BLaER1 treated with 17β-estradiol and CSF1 and Interleukin-3, amounts not matched to agents 10 nM and 100 nM (cell line): ENCODE results near the gene NLRP8.
"Not testable (repeated sequence)": the region's sequence is repeated elsewhere in the genome, so short reads cannot be mapped to it uniquely, and the experiment has no call there.

ENCODE experiments used
- H3K27ac ChIP-seq, 11 experiments: shearing (Covaris generic); formaldehyde crosslinking; 2 replicates each; pipeline ENCODE4 v1.8.1; 2022
- H3K27me3 ChIP-seq, 11 experiments: shearing (Covaris generic); formaldehyde crosslinking; 2 replicates each; pipeline ENCODE4 v1.8.1; 2022
- H3K36me3 ChIP-seq, 11 experiments: shearing (Covaris generic); formaldehyde crosslinking; 2 replicates each; pipeline ENCODE4 v1.8.1; 2022
- H3K4me1 ChIP-seq, 10 experiments: shearing (Covaris generic); formaldehyde crosslinking; 2 replicates each; pipeline ENCODE4 v1.8.1; 2022
- H3K4me2 ChIP-seq, 11 experiments: shearing (Covaris generic); formaldehyde crosslinking; 2 replicates each; pipeline ENCODE4 v1.8.1; 2022
- H3K4me3 ChIP-seq, 10 experiments: shearing (Covaris generic); formaldehyde crosslinking; 2 replicates each; pipeline ENCODE4 v1.8.1; 2022
- H3K9ac ChIP-seq, 11 experiments: shearing (Covaris generic); formaldehyde crosslinking; 2 replicates each; pipeline ENCODE4 v1.8.1; 2022
- H3K9me3 ChIP-seq, 11 experiments: shearing (Covaris generic); formaldehyde crosslinking; replicated peaks in 1 of 11; 2 replicates each; pipeline ENCODE4 v1.8.1; 2022
- H4K20me1 ChIP-seq, 11 experiments: shearing (Covaris generic); formaldehyde crosslinking; 2 replicates each; pipeline ENCODE4 v1.8.1; 2022
- Cebpa-rat ChIP-seq, 11 experiments: shearing (Covaris generic); IDR thresholded peaks; 2 replicates each; pipeline ENCODE4 v1.8.1; 2022

Gene NLRP8

GRCh38 chr19:55923556-55923955 lies 24.1 kb upstream of the NLRP8 start:
- H3K36me3 ChIP-seq: no peaks in the 10 kb centered on the region
- H3K9me3 ChIP-seq: peaks cover 37 to 62% (median 51%) of the 10 kb centered on the region in 11 experiments
- no peak overlapping the region for H3K27ac ChIP-seq
- H3K9ac ChIP-seq: no peak overlapping the region
- H3K4me2 ChIP-seq: no peak overlapping the region
- no peaks in the 10 kb centered on the region for H3K27me3 ChIP-seq
- H3K4me1 ChIP-seq: no peaks in the 10 kb centered on the region
- H3K4me3 ChIP-seq: no peak overlapping the region; a peak in 1 of 20 replicates
- no peak for TF ChIP-seq Cebpa-rat (IDR thresholded peaks at IDR 0.05)
- no peaks in the 10 kb centered on the region for H4K20me1 ChIP-seq

- H3K4me2 ChIP-seq: no peak overlapping the region
- no peaks in the 10 kb centered on the region for H3K27me3 ChIP-seq
- peaks cover 18 to 31% (median 25%) of the 10 kb centered on the region in 11 experiments for H3K9me3 ChIP-seq
- H3K4me3 ChIP-seq: no peak overlapping the region
- no peaks in the 10 kb centered on the region for H4K20me1 ChIP-seq
- H3K9ac ChIP-seq: no peak overlapping the region
- H3K27ac ChIP-seq: no peak overlapping the region
- H3K4me1 ChIP-seq: no peaks in the 10 kb centered on the region
- no peaks in the 10 kb centered on the region for H3K36me3 ChIP-seq
- TF ChIP-seq Cebpa-rat (IDR thresholded peaks at IDR 0.05): no peak
Measured at GRCh38 chr19:55927991-55928390, 19.6 kb upstream of the NLRP8 start.

- not testable (repeated sequence) for H3K36me3 ChIP-seq, H3K4me2 ChIP-seq, H3K27ac ChIP-seq, H4K20me1 ChIP-seq, H3K4me1 ChIP-seq, H3K9ac ChIP-seq, H3K4me3 ChIP-seq, H3K27me3 ChIP-seq
- H3K9me3 ChIP-seq: peaks cover 5 to 18% (median 13%) of the 10 kb centered on the region in 11 experiments
Measured at GRCh38 chr19:55929258-55929657, 18.4 kb upstream of the NLRP8 start.

GRCh38 chr19:55930996-55931515 lies 16.6 kb upstream of the NLRP8 start:
- Histone ChIP-seq H3K27ac (no peak overlapping the region), H3K36me3 (no peaks in the 10 kb centered on the region), H3K4me3 (no peak overlapping the region), H3K4me1 (no peaks in the 10 kb centered on the region), H3K4me2 (no peak overlapping the region), H3K9me3 (peaks cover 0 to 13% (median 0%) of the 10 kb centered on the region in 11 experiments; a peak in 3 of 22 replicates), H4K20me1 (no peaks in the 10 kb centered on the region), H3K9ac (no peak overlapping the region), H3K27me3 (no peaks in the 10 kb centered on the region)
- no peak for TF ChIP-seq Cebpa-rat (IDR thresholded peaks at IDR 0.05)

GRCh38 chr19:55931936-55932386 lies 15.7 kb upstream of the NLRP8 start, which contains the start of gene NLRP13:
NLRP13 (minus strand) TSS chr19:55932336; CDS start chr19:55932311, 25 bp downstream.
- no peaks in the 10 kb centered on the region for H3K36me3 ChIP-seq
- no peaks in the 10 kb centered on the region for H3K27me3 ChIP-seq
- no peak within 1 kb of the TSS for H3K4me2 ChIP-seq
- no peak within 1 kb of the TSS for H3K9ac ChIP-seq
- H3K27ac ChIP-seq: no peak within 1 kb of the TSS
- no peak within 1 kb of the TSS for H3K4me3 ChIP-seq
- H3K4me1 ChIP-seq: no peaks in the 10 kb centered on the region
- TF ChIP-seq Cebpa-rat (IDR thresholded peaks at IDR 0.05): no peak
- no peaks in the 10 kb centered on the region for H4K20me1 ChIP-seq
- H3K9me3 ChIP-seq: peaks cover 0 to 13% (median 0%) of the 10 kb centered on the region in 11 experiments; a peak in 3 of 22 replicates

- Histone ChIP-seq H3K27me3 (no peaks in the 10 kb centered on the region), H3K9ac (no peak overlapping the region), H3K4me2 (no peak overlapping the region), H3K4me3 (no peak overlapping the region), H3K4me1 (no peaks in the 10 kb centered on the region), H4K20me1 (no peaks in the 10 kb centered on the region), H3K9me3 (peaks cover 0 to 8% (median 0%) of the 10 kb centered on the region in 11 experiments; a peak in 1 of 22 replicates), H3K36me3 (no peaks in the 10 kb centered on the region), H3K27ac (no peak overlapping the region)
- TF ChIP-seq Cebpa-rat (IDR thresholded peaks at IDR 0.05): no peak
Measured at GRCh38 chr19:55935206-55935605, 12.4 kb upstream of the NLRP8 start.

- Histone ChIP-seq H3K27me3 (no peaks in the 10 kb centered on the region), H3K4me1 (peaks cover 0 to 9% (median 8%) of the 10 kb centered on the region in 10 experiments; a peak in 11 of 20 replicates), H3K36me3 (no peaks in the 10 kb centered on the region), H3K9ac (no peak overlapping the region), H3K4me3 (no peak overlapping the region), H3K4me2 (no peak overlapping the region), H3K27ac (no peak overlapping the region), H3K9me3 (peaks cover 0 to 8% (median 0%) of the 10 kb centered on the region in 11 experiments; a peak in 1 of 22 replicates), H4K20me1 (no peaks in the 10 kb centered on the region)
- no peak for TF ChIP-seq Cebpa-rat (IDR thresholded peaks at IDR 0.05)
Measured at GRCh38 chr19:55939206-55939605, 8.4 kb upstream of the NLRP8 start.

GRCh38 chr19:55940306-55940705 lies 7.3 kb upstream of the NLRP8 start:
- Histone ChIP-seq H3K36me3 (no peaks in the 10 kb centered on the region), H3K9ac (no peak overlapping the region), H3K27ac (no peak overlapping the region), H3K9me3 (peaks cover 0 to 3% (median 0%) of the 10 kb centered on the region in 11 experiments; a peak in 1 of 22 replicates), H4K20me1 (no peaks in the 10 kb centered on the region), H3K4me3 (no peak overlapping the region), H3K4me2 (no peak overlapping the region), H3K27me3 (no peaks in the 10 kb centered on the region), H3K4me1 (peaks cover 0 to 11% (median 8%) of the 10 kb centered on the region in 10 experiments; a peak in 11 of 20 replicates)
- TF ChIP-seq Cebpa-rat (IDR thresholded peaks at IDR 0.05): no peak

- peaks cover 0 to 27% (median 13%) of the 10 kb centered on the region in 11 experiments; a peak in 13 of 22 replicates for H3K9me3 ChIP-seq
- not testable (repeated sequence) for H3K4me2 ChIP-seq, H3K4me3 ChIP-seq, H3K4me1 ChIP-seq, H4K20me1 ChIP-seq, H3K27ac ChIP-seq, H3K9ac ChIP-seq, H3K27me3 ChIP-seq, H3K36me3 ChIP-seq
Measured at GRCh38 chr19:55950566-55950965, 2.9 kb downstream of the NLRP8 start.

GRCh38 chr19:55956431-55956830 lies 8.8 kb downstream of the NLRP8 start:
- Histone ChIP-seq H4K20me1 (no peaks in the 10 kb centered on the region), H3K36me3 (no peaks in the 10 kb centered on the region), H3K9me3 (0 out of 22 replicates have a peak, but pooled peaks cover 0 to 6% (median 0%) of the 10 kb centered on the region in 11 experiments), H3K4me1 (peaks cover 0 to 6% (median 0%) of the 10 kb centered on the region in 10 experiments; a peak in 2 of 20 replicates), H3K27me3 (no peaks in the 10 kb centered on the region), H3K4me3 (no peak overlapping the region), H3K4me2 (no peak overlapping the region), H3K9ac (no peak overlapping the region), H3K27ac (no peak overlapping the region)
- TF ChIP-seq Cebpa-rat (IDR thresholded peaks at IDR 0.05): no peak
